Calu3 (cell line): ENCODE results near the gene PCK1. TPM values are rescaled to one million over a fixed set of nuclear protein-coding genes. Genes with fewer than 3 reads are reported as not detected.

Experiments
- BruUV-seq: library from RNA; stranded (reverse); fragments of 400-500 nt; replicated peaks from 2 replicates; lab custom pipeline; 2021; lab: Mats Ljungman, UMichigan
- CTCF ChIA-PET: fragments of 300-600 bp; sonication (Branson Sonifier 250); formaldehyde crosslinking; loops from one replicate; lab custom pipeline; 2022; ENCODE audit warnings: antibody characterized with exemption; lab: Charles Lee
- DNase-seq: peaks from one replicate; pipeline ENCODE4 v3.0.0; 2022
- H3K27ac Mint-ChIP-seq: one replicate; pipeline ENCODE4 v1.8.0; 2022; ENCODE audit warnings: mixed read lengths; ENCODE audit not compliant: unreplicated experiment
- H3K27me3 Mint-ChIP-seq: one replicate; pipeline ENCODE4 v1.8.0; 2022; ENCODE audit warnings: mixed read lengths; ENCODE audit not compliant: unreplicated experiment
- H3K36me3 Mint-ChIP-seq: one replicate; pipeline ENCODE4 v1.8.0; 2022; ENCODE audit warnings: mild to moderate bottlenecking, moderate library complexity, mixed read lengths; ENCODE audit not compliant: insufficient read depth, unreplicated experiment
- H3K4me1 Mint-ChIP-seq: one replicate; pipeline ENCODE4 v1.8.0; 2022; ENCODE audit warnings: mild to moderate bottlenecking, low read depth, mixed read lengths; ENCODE audit not compliant: unreplicated experiment
- H3K4me3 Mint-ChIP-seq: one replicate; pipeline ENCODE4 v1.8.0; 2022; ENCODE audit warnings: mild to moderate bottlenecking, low read depth, moderate library complexity, mixed read lengths; ENCODE audit not compliant: unreplicated experiment
- H3K9me3 Mint-ChIP-seq: one replicate; pipeline ENCODE4 v1.8.0; 2022; ENCODE audit warnings: low read depth, mixed read lengths; ENCODE audit not compliant: unreplicated experiment
- intact Hi-C: fragments of 100-400 bp; cut with micrococcal nuclease; formaldehyde crosslinking; loops from one replicate; pipeline ENCODE4 v1.10.0; 2022; ENCODE audit not compliant: unreplicated experiment
- total RNA-seq: library from RNA; stranded (reverse); gene quantifications from 2 replicates; pipeline ENCODE4 v1.2.3, GENCODE V29; 2022
- TF ChIP-seq, protein P1 (sequence below): fragments of 200-600 bp; IDR thresholded peaks from one replicate; pipeline ENCODE4 v1.8.0; 2022; ENCODE audit warnings: antibody characterized with exemption; ENCODE audit not compliant: unreplicated experiment

PCK1 gene
- total RNA-seq, 1 experiment from 2014 or later: 0.19 TPM

DNA sequence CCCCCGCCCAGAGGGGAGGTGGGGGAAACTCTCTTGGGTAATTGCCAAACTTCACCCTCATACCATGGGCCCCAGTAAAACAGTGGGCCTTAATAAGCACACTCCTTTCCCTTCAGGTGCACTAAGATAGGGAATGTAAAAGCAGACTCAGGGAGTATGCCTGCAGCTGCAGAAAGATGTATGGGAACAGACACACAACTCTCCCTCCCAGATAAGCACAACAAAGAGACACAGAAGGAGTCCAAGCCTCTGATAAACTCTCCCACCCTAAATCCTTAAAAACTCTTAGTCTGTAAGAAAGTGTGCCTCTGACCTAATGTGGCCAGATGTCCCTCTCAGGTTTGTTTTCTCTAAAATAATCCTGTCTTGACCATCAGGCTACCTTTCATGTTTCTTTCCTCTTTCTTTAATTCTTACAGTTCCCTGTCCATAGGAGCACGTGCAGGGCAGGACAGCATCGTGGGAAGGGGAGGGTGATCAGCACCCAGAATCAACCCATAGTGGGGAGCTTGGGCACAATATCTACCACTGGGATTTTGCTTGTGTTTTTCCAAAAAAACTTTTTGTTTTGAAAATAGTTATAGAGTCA, 24.7 kb upstream of the PCK1 start:
- DNase-seq: no peak
- Mint-ChIP-seq H3K27ac (no peak overlapping the region), H3K27me3 (peaks cover 96% of the 10 kb centered on the region), H3K4me1 (no peaks in the 10 kb centered on the region), H3K4me3 (no peak overlapping the region), H3K36me3 (no peaks in the 10 kb centered on the region), H3K9me3 (peaks cover 5% of the 10 kb centered on the region)
- TF ChIP-seq, protein P1, sequence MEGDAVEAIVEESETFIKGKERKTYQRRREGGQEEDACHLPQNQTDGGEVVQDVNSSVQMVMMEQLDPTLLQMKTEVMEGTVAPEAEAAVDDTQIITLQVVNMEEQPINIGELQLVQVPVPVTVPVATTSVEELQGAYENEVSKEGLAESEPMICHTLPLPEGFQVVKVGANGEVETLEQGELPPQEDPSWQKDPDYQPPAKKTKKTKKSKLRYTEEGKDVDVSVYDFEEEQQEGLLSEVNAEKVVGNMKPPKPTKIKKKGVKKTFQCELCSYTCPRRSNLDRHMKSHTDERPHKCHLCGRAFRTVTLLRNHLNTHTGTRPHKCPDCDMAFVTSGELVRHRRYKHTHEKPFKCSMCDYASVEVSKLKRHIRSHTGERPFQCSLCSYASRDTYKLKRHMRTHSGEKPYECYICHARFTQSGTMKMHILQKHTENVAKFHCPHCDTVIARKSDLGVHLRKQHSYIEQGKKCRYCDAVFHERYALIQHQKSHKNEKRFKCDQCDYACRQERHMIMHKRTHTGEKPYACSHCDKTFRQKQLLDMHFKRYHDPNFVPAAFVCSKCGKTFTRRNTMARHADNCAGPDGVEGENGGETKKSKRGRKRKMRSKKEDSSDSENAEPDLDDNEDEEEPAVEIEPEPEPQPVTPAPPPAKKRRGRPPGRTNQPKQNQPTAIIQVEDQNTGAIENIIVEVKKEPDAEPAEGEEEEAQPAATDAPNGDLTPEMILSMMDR: no peak
- CTCF ChIA-PET: no interaction called here
- intact Hi-C loops: no loop called here
- BruUV-seq: no TSS peak

DNA sequence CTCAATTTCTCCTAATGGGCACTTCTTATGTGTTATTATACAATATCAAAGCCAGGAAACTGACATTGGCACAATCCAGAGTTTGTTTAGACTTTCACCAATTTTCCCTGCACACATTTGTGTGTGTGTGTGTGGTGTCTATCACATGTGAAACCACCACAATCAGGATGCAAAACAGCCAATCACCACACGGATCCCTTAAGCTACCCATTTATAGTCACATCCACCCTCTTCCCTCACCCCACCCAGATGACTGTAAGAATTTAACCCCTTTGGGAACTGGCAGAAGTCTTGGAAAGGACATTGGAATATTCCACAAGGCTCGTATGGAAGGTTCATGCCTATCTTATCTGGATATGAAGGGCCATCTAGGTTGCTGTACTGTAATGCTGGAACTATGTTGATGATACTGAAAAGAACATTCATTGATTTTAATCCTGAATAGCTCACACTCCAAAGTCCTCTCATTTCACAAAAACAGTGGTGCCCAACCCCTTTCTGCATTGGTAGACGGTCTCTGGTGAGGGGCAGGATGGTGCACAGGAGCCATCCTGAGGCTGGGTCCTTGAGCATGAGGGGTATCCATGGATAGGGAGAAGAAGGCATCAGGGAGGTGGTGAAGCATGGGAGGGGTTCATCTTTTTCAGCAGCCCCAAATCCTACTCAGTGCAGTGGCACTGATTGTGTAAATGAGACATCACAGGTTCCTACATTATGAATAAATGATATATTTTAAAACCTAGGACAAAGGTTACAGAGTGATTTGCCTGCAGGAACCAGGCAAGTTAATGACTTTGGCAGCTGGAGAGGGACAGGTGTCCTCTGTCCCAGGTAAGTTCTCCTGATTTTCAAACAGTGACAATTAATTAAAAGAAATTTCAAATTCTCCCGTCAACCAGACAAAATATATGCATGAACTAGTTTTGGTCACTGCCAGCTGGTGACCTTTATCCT, 23.9 kb upstream of the PCK1 start:
- Mint-ChIP-seq H3K9me3 (peaks cover 5% of the 10 kb centered on the region), H3K4me3 (no peak overlapping the region), H3K4me1 (no peaks in the 10 kb centered on the region), H3K27ac (no peak overlapping the region), H3K27me3 (peaks cover 98% of the 10 kb centered on the region), H3K36me3 (no peaks in the 10 kb centered on the region)
- BruUV-seq: no TSS peak
- intact Hi-C loops: no loop called here
- CTCF ChIA-PET: no interaction called here
- TF ChIP-seq, protein P1: no peak
- no peak for DNase-seq

DNA sequence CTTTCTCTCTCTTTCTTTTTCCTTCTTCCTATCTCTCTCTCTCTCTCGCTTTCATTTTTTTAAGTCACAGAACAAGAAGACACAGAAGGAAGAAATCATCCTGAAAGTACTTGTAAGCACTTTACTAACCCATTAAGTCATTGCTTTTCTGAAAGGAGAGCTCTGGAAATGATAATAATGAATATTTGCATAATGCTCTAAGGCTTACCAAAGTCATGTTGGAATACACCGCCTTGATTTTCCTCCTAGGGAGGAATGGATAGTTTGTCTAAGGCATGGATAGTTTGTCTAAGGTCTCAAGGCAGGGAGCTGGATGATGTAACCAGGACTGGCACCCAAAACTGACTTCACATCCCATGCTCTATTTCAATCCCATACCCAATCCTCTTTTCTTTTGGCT, 23.1 kb upstream of the PCK1 start:
- TF ChIP-seq, protein P1: no peak
- Mint-ChIP-seq H3K4me3 (no peak overlapping the region), H3K4me1 (no peaks in the 10 kb centered on the region), H3K27me3 (peaks cover 96% of the 10 kb centered on the region), H3K9me3 (peaks cover 5% of the 10 kb centered on the region), H3K36me3 (no peaks in the 10 kb centered on the region), H3K27ac (no peak overlapping the region)
- no peak for DNase-seq
- no TSS peak for BruUV-seq
- intact Hi-C loops: no loop called here
- CTCF ChIA-PET: interaction anchor here (0.6 kb wide), 1 partner anchor 28 kb away, joined by 3 read pairs; no protein-coding TSS in a partner anchor

DNA sequence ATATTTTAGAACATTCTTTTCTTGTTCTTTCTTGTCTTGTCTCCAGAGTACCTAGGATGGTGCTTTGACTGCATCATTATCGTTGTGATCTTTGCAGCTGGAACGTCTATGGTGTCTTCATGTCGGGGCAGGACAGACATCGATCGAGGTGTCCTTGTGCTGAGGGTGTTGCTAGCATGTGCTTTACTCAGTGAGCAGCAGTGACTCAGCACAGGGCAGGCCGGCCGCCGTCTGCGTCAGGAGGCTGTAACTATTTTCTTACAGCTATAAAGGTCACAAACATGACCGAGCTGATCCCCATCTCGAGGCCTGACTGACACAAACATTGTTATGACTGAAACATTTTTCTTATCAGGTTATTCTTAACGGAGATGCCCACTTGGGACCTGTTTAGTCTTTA, 21.0 kb upstream of the PCK1 start:
- Mint-ChIP-seq H3K36me3 (no peaks in the 10 kb centered on the region), H3K4me3 (no peak overlapping the region), H3K9me3 (peaks cover 5% of the 10 kb centered on the region), H3K27me3 (peaks cover 96% of the 10 kb centered on the region), H3K27ac (no peak overlapping the region), H3K4me1 (no peaks in the 10 kb centered on the region)
- TF ChIP-seq, protein P1: no peak
- CTCF ChIA-PET: no interaction called here
- BruUV-seq: no TSS peak
- intact Hi-C loops: loop anchor here (10.0 kb wide), 1 partner anchor 1895 kb away; no protein-coding TSS in a partner anchor
- no peak for DNase-seq
